Spleen (tissue), 11 donors: Measurements from ENCODE around the gene RGS6. TPM values are rescaled to one million over a fixed set of nuclear protein-coding genes. Genes with fewer than 3 reads are reported as not detected.
A peak's percentile ranks its signal among the peaks of the same experiment; 100 is the strongest.

Experiments used
- DNase-seq: peaks from one replicate; pipeline ENCODE4 v3.0.0-alpha.2; 2020
- H3K27ac ChIP-seq, 8 donors: fragments of 200-600 bp; sonication (generic) in 7 of 8; 1 replicate in 4 of 8; 2 replicates in 4 of 8; pipeline versions ENCODE4 v1.5.0 to v1.8.0; 2016 to 2021; ENCODE audit warnings: inconsistent platforms in 4 of 8, mild to moderate bottlenecking in 4 of 8, moderate library complexity in 1 of 8
- H3K27me3 ChIP-seq, 7 donors: fragments of 200-600 bp; sonication (generic) in 6 of 7; replicated peaks in 1 of 7; 1 replicate in 4 of 7; 2 replicates in 3 of 7; pipeline versions ENCODE4 v1.5.0 to v1.8.0; 2016 to 2021; ENCODE audit warnings: inconsistent platforms in 3 of 7, mild to moderate bottlenecking in 1 of 7
- H3K36me3 ChIP-seq, 6 donors: fragments of 200-600 bp; sonication (generic) in 5 of 6; 1 replicate in 4 of 6; 2 replicates in 2 of 6; pipeline versions ENCODE4 v1.5.0 to v1.8.0; 2016 to 2021; ENCODE audit warnings: inconsistent platforms in 2 of 6
- H3K4me1 ChIP-seq, 6 donors: fragments of 200-600 bp; sonication (generic) in 5 of 6; 1 replicate in 3 of 6; 2 replicates in 3 of 6; pipeline versions ENCODE4 v1.5.0 to v1.8.0; 2016 to 2021; ENCODE audit warnings: inconsistent platforms in 3 of 6
- H3K4me3 ChIP-seq, 8 donors: fragments of 200-600 bp; sonication (generic) in 7 of 8; 1 replicate in 4 of 8; 2 replicates in 4 of 8; pipeline versions ENCODE4 v1.5.0 to v1.8.0; 2016 to 2021; ENCODE audit warnings: inconsistent platforms in 4 of 8, mild to moderate bottlenecking in 4 of 8, moderate library complexity in 2 of 8
- H3K9me3 ChIP-seq, 8 donors: fragments of 200-600 bp; sonication (generic) in 7 of 8; 1 replicate in 4 of 8; 2 replicates in 4 of 8; pipeline versions ENCODE4 v1.5.0 to v1.8.0; 2016 to 2021; ENCODE audit warnings: inconsistent platforms in 4 of 8
- CTCF ChIP-seq, 11 experiments: fragments of 200-600 bp in 7 of 11; fragments of 450-650 bp in 4 of 11; sonication (generic) in 4 of 11; IDR thresholded peaks in 8 of 11; conservative IDR thresholded peaks in 3 of 11; 1 replicate in 7 of 11; 2 replicates in 4 of 11; pipeline versions ENCODE4 v1.4.0 to v1.8.0; 2016 to 2021; ENCODE audit warnings: antibody characterized with exemption in 11 of 11, inconsistent platforms in 4 of 11, mild to moderate bottlenecking in 1 of 11
- POLR2A ChIP-seq, 3 donors: fragments of 450-650 bp; IDR thresholded peaks; one replicate each; pipeline ENCODE4 v1.5.1; 2017; ENCODE audit warnings: antibody characterized with exemption in 3 of 3, mild to moderate bottlenecking in 1 of 3
- POLR2AphosphoS5 ChIP-seq, 3 donors: sonication (generic); formaldehyde crosslinking; IDR thresholded peaks; one replicate each; pipeline ENCODE4 v1.5.1; 2017; ENCODE audit warnings: antibody characterized with exemption in 3 of 3
- WGBS, 5 donors: extraction: QIAGEN DNeasy Blood & Tissue Kit in 3 of 5; methylation state at CpG; one replicate each; pipeline versions ENCODE4 v1.1.5 to v1.1.7; 2013 to 2018; 5-methylcytosine and 5-hydroxymethylcytosine counted together
- intact Hi-C: fragments of 100-400 bp; cut with DNase I; formaldehyde crosslinking; loops from one replicate; pipeline ENCODE4 v1.15.0; 2023; ENCODE audit warnings: low total_unique reads
- polyA plus RNA-seq, 3 donors: library from polyadenylated mRNA; stranded (reverse); fragments of 200-250 nt; gene quantifications; one replicate each; pipeline ENCODE4 v1.2.1, GENCODE V29; 2013
- total RNA-seq, 7 donors: library from RNA; depleted of rRNA in 3 of 7; stranded (reverse); fragments of >200 nt in 3 of 7; fragmentation: NEBNext Ultra II Directional in 4 of 7; extraction: Animal tissue kit (Norgen Biotek cat#: 25700) in 4 of 7; gene quantifications; one replicate each; pipeline versions ENCODE4 v1.1.0 to v1.2.1, GENCODE V29; 2016 to 2021
- donor health status: healthy with polysubstance abuse.
- donor health status: DM: no; HTN: no; CAD: no; lungs with moderate emphysema.
- donor health status: DM: no; HTN: no; CAD: no.
- donor health status: Bipolar disorder and iron deficiency.
- donor health status: healthy.
- donor health status: DM: no; HTN: no; CAD: no.
- donor health status: DM: yes; HTN: yes; CAD: no.

The RGS6 gene
- total and polyA plus RNA-seq, 10 donors = 0.20 to 8.1 (median 2.3) TPM

GRCh38 chr14:72523424-72524294 lies 591.4 kb downstream of the RGS6 start:
- no peak overlapping the region for H3K4me3 ChIP-seq
- WGBS, 5 donors = 53 to 74% (median 58%) methylated on average over 5 of the region's 5 CpGs
- TF ChIP-seq CTCF (IDR thresholded peaks at IDR 0.05 in 8 of 11, conservative IDR thresholded peaks at IDR 0.05 in 3 of 11) (no peak), POLR2A (IDR thresholded peaks at IDR 0.05) (no peak), POLR2AphosphoS5 (IDR thresholded peaks at IDR 0.05) (no peak)
- H3K4me1 ChIP-seq = peaks cover 6 to 70% (median 47%) of the 10 kb centered on the region in 6 donors
- no peak for DNase-seq
- no peaks in the 10 kb centered on the region for H3K27me3 ChIP-seq
- intact Hi-C loops = no loop called here
- H3K9me3 ChIP-seq = peaks cover 0 to 13% (median 6%) of the 10 kb centered on the region in 8 donors
- peak overlapping the region in 3 of 8 donors; percentile 22 to 33 (median 25) for H3K27ac ChIP-seq
- no peaks in the 10 kb centered on the region for H3K36me3 ChIP-seq

GRCh38 chr14:72524295-72524629 lies 592.0 kb downstream of the RGS6 start:
- Histone ChIP-seq H3K4me3 (no peak overlapping the region), H3K27me3 (peaks cover 0 to 3% (median 0%) of the 10 kb centered on the region in 7 donors), H3K27ac (peak overlapping the region in 1 of 8 donors; percentile 33), H3K36me3 (no peaks in the 10 kb centered on the region), H3K4me1 (peaks cover 6 to 67% (median 42%) of the 10 kb centered on the region in 6 donors), H3K9me3 (peaks cover 0 to 13% (median 6%) of the 10 kb centered on the region in 8 donors)
- TF ChIP-seq POLR2AphosphoS5 (IDR thresholded peaks at IDR 0.05) = no peak
- DNase-seq = no peak
- intact Hi-C loops = no loop called here

- TF ChIP-seq CTCF (IDR thresholded peaks at IDR 0.05 in 8 of 11, conservative IDR thresholded peaks at IDR 0.05 in 3 of 11) (no peak), POLR2A (IDR thresholded peaks at IDR 0.05) (no peak), POLR2AphosphoS5 (IDR thresholded peaks at IDR 0.05) (no peak)
- H3K4me3 ChIP-seq = no peak overlapping the region
- intact Hi-C loops = no loop called here
- H3K4me1 ChIP-seq = peaks cover 6 to 59% (median 36%) of the 10 kb centered on the region in 6 donors
- H3K9me3 ChIP-seq = peaks cover 0 to 5% (median under 1%) of the 10 kb centered on the region in 8 donors
- 83 to 94% (median 85%) methylated on average over 11 of the region's 11 CpGs for WGBS, 5 donors
- H3K27ac ChIP-seq = peak overlapping the region in 1 of 8 donors; percentile 11
- H3K27me3 ChIP-seq = peaks cover 0 to 3% (median 0%) of the 10 kb centered on the region in 7 donors
- no peaks in the 10 kb centered on the region for H3K36me3 ChIP-seq
- DNase-seq = no peak
Measured at GRCh38 chr14:72525087-72525915, 593.1 kb downstream of the RGS6 start.

GRCh38 chr14:72527591-72527990 lies 595.4 kb downstream of the RGS6 start:
- WGBS, 5 donors = 90 to 100% (median 96%) methylated on average over 1 of the region's 1 CpG
- H3K27me3 ChIP-seq = peaks cover 0 to 3% (median 0%) of the 10 kb centered on the region in 7 donors
- intact Hi-C loops = no loop called here
- TF ChIP-seq POLR2AphosphoS5 (IDR thresholded peaks at IDR 0.05) (no peak), CTCF (IDR thresholded peaks at IDR 0.05 in 8 of 11, conservative IDR thresholded peaks at IDR 0.05 in 3 of 11) (no peak), POLR2A (IDR thresholded peaks at IDR 0.05) (no peak)
- peaks cover 9 to 73% (median 32%) of the 10 kb centered on the region in 6 donors for H3K4me1 ChIP-seq
- H3K4me3 ChIP-seq = no peak overlapping the region
- H3K27ac ChIP-seq = no peak overlapping the region
- DNase-seq = no peak
- no peaks in the 10 kb centered on the region for H3K36me3 ChIP-seq
- peaks cover 0 to 6% (median 2%) of the 10 kb centered on the region in 8 donors for H3K9me3 ChIP-seq
